ENCODE results near the gene COL11A2.

DNA sequence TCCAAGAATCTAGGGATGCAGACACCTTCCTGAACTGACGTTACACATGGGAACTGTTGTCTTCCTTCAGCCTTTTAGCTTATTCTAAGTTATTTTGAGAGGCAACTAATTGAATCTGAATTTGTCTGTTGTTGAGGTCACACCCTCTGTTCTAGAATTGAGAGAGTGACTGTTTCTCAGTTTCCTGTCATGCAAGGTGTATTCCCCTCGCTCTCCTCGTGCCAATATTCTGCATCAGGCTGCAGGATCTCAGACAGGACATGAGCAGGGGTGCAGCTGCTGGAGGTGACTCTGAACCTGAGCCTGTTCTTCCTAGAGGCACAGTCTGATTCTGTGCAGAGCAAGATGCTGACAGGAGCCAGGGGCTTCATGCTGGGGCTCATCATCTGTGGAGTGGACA, 63.9 kb downstream of the COL11A2 start:
- TF ChIP-seq POLR2AphosphoS5 (IDR thresholded peaks at IDR 0.05; ENCODE audit: low read depth, low read length) (no peak), TAF1 (IDR thresholded peaks at IDR 0.05; ENCODE audit: low read depth, low read length) (no peak), POLR2A (IDR thresholded peaks at IDR 0.05; ENCODE audit: low read depth, low read length) (no peak), PAX5 (IDR thresholded peaks at IDR 0.05; ENCODE audit: insufficient read depth, low read length, severe bottlenecking) (no peak), SPI1 (IDR thresholded peaks at IDR 0.05; ENCODE audit: low read depth, low read length) (no peak)
